DMS 273 treated with DMSO at 0.1 percent for 48 hours (cell line): ENCODE measurements around the gene AP4M1.
A peak's percentile ranks its signal among the peaks of the same experiment; 100 is the strongest.

Source experiments
- DNase-seq: peaks from one replicate; lab custom pipeline; 2025; lab: John Stamatoyannopoulos, UW

AP4M1 gene

DNA sequence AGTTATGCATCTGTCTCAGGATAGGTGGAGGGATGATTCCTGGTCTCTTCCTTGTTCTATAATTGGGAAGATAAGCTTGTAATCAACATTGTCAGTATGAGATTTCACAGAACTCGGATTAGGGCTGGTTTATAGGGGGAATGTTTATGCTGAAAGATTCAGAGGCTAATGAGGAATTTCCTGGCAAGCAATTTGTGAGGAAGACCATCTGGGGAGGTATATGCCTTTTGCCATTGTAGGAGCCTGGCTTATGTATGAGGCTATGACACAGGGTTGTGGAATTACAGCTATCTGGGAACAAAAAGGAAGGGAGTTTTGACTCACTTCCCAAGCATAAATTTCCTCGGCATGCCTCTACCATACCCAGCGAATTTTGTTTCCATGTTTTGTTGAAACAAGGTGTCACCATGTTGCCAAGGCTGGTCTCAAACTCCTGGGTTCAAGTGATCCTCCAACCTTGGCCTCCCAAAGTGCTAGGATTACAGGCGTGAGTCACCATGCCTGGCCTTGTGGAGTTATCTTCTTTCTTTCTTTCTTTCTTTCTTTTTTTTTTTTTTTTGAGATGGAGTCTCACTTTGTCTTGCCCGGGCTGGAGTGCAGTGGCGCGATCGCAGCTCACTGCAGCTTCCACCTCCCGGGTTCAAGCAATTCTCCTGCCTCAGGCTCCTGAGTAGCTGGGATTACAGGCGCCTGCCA is 14.2 kb upstream of the AP4M1 start:
- DNase-seq = peak; percentile 65

GRCh38 chr7:100088095-100088620 is 13.3 kb upstream of the AP4M1 start:
- no peak for DNase-seq

DNA sequence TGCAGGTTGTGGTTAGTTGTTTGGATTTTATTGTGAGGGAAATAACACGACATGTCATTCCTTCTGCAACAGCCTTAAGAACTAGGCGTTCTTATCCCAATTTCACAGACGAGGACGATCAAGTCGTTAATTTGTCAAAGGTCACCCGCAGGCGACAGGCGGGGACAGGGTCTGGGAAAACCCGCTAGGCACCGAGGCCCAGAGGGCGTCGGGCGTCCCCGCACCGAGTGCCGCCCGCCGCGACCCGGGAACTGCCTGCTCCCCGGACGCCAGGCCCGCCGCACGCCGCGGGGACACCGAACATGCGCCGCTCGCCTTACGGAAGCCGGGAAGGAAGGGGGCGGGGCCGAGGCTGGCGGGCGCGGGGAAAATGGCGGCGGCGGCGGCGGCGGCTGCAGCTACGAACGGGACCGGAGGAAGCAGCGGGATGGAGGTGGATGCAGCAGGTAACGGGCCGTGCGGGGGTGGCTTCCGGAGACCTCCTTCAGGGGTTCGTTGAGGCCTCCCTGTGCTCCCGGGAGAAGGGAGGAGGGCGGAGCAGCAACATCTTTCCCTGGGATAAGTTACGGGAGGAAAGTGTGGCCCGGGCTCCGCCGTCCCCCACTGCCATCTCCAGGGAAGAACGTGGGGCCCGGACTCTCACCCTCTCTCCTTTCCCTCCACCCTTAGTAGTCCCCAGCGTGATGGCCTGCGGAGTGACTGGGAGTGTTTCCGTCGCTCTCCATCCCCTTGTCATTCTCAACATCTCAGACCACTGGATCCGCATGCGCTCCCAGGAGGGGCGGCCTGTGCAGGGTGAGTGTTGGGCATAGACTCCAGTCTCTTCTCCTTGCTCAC is 12.6 kb upstream of the AP4M1 start, which contains the start of gene COPS6:
Gene COPS6 (plus strand): TSS at position 349 of the 837 bp plus-strand sequence. CDS start 22 bp downstream, at position 371.
- DNase-seq = peak; percentile 48

GRCh38 chr7:100089458-100090196 is 11.8 kb upstream of the AP4M1 start:
- no peak for DNase-seq

DNA sequence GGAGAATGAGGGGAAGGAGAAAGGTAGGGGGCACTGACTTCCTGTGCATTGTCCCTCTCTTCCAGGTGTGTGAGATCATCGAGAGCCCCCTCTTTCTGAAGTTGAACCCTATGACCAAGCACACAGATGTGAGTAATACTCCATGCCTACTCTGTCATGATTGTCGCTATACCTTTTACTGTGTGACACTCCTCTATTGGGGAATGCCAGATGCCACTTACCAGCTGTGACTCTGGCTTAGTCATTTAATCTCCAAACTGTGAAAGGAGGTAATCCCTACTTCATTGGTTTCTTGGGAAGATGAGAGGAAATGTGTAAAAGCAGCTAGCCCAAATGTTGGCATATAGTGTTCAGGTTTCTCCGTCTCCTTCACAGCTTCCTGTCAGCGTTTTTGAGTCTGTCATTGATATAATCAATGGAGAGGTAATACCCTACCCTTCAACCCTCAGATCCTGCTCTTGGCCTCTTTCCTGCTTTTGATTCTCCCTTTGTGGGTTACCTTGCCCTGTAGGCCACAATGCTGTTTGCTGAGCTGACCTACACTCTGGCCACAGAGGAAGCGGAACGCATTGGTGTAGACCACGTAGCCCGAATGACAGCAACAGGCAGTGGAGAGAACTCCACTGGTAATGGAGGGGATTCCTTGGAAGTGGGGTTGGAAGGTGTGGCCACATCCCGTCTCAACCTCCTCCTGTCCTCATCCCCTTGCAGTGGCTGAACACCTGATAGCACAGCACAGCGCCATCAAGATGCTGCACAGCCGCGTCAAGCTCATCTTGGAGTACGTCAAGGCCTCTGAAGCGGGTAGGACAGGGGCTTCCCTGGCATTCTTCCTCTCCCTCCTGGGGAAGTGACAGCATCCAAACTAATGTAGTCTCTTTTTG is 10.7 kb upstream of the AP4M1 start:
- DNase-seq = no peak

- no peak for DNase-seq
Observed at GRCh38 chr7:100091411-100092181, 9.8 kb upstream of the AP4M1 start.

- DNase-seq = no peak
Observed at GRCh38 chr7:100093054-100093453, 8.4 kb upstream of the AP4M1 start.

DNA sequence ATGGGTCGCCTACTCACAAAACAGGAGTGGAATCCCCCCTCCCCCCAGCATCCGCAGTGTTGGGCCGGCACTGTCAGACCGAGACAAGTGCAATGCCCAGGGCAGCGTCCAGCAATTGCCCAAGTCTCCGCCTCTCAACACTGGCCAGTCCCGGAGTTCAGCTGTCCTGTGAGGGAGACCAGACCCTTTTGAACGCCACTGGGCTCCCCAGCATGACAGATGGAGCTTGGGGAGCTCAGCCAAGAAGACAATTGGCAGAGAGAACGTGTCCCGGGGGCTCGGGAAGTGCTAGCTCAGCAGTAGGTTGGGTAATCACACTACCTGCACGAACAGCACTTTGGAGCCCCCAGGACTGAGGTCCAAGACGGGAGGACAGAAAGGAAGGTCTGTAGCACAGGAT is 7.9 kb upstream of the AP4M1 start:
- DNase-seq = no peak

DNA sequence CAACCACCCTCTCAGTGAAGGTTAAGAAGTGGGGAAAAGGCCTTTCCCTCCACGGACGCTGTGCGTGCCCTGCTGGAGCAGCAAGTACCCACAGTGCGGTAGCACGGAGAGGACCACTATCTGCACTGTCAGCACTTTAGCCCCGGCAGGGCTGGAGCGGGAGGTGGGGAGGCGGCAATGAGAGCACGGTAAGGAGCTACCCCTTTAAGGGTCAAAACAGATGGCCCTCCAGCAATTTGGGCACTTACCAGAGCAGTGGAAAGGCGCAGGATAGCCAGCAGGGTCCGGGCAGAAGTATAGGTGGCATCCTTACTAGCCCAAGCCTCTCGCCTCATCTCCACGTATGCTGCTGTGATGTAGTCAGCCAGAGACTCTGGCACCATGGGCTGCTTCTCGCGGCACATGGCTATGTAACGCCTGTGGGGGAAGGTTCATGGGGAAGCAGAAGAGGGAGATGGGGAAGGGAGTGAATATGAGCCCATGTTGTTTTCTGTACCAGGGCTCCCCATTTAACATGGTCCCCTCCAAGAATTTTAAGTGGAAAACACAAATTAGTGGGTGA is 7.4 kb upstream of the AP4M1 start:
- no peak for DNase-seq

GRCh38 chr7:100095289-100095688 is 6.2 kb upstream of the AP4M1 start:
- DNase-seq = no peak

- no peak for DNase-seq
Observed at GRCh38 chr7:100095704-100096103, 5.7 kb upstream of the AP4M1 start.

- DNase-seq = no peak
Observed at GRCh38 chr7:100098913-100099312, 2.5 kb upstream of the AP4M1 start.

DNA sequence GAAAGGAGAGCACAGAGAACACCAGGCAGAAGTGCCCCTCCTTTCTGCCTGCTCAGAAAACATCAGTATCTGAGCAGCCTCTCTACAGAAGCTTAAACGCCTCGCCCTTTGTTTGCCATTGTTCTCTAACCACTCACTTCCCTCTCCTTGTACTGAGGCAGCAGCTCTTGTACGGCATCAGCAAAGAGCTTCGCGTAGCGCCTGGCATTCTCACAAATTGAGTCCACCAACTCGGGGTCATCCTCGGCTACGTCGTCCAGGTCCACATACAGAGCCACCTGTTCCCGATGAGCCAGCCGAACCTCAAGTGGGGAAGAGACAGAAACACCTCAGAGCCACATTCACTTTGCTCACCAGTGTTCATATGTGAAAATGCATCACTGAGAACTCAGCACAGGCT is 2.0 kb upstream of the AP4M1 start:
- no peak for DNase-seq

DNA sequence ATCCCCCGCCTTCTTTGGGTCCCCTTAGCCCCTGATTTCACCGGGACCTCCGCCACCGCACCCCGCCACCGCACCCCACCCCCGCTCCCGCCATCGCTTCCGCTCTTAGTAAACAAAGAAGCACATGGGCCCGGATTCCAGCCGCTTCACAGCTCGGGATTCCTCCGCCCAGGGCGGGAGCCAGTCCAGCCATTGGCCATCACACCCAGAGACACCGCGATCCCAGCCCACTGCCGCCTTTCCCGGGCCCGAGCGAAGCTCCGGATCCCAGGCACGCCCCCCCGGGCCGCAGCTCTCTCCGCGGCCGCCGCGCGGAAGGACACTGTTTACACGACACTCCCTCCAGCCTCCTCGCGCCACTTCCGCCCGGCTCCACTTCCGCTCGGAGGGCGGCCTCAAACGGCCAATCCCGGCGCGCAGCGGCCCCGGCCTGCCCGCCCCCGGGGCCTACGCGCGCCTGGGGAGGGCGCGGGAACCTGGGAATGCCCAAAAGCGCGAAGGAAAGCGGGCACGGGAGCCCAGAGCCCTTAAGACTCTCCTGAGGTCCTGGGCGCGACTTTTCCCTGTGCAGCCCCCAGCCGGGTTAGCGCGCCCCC is 925 bp upstream of the AP4M1 start:
- peak; percentile 75 for DNase-seq

GRCh38 chr7:100102950-100103840 is 1.8 kb downstream of the AP4M1 start:
- DNase-seq = no peak

DNA sequence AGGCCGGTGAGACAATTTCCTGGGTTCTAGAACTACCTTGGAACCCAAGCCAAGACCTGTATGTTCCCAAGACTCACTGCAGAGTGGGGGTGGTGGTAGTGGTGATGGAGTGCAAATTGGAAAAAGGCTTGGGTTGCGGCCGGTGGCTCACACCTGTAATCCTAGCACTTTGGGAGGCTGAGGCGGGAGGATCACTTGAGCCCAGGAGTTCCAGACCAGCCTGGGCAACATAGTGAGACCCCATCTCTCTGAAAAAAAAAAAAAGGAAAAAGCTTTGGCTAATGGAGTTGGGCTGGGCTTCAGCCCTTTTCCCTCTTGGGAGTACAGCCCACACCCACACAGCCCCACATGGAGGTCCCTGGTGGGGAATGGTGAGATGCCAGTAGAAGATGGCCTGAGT is 4.1 kb downstream of the AP4M1 start:
- no peak for DNase-seq

- no peak for DNase-seq
Observed at GRCh38 chr7:100106633-100107032, 5.2 kb downstream of the AP4M1 start.

DNA sequence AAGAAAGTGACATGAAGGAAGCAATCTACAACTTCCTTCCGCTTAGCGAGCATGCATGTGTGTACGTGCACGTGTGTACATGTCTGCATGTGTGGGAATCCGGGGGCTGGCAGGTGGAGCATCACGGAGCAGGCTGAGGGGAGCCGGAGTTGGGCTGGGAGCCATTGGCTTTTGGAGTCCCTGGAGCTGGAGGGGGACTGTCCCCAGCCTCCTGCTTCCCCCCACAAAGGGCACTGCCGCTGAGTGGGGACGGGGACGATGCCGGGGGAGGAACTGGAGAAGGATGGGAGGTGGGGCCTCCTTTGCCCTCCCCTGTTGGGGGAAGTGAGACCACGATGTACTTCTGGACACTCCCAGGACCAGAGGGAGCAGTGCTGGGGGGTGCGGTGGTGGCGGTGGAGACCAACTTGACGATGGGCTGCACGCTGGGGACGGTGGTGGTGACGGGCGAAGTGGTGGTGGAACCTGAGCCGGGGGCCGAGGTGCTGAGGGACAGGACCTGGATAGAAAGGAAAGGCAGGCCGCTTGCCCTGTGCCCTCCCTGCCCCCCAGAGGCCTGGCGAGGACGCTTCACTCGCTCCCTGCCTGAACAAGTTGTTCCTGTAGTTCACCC is 5.8 kb downstream of the AP4M1 start:
- no peak for DNase-seq
